HG03354 (cell line): Measurements from ENCODE around the gene DHRSX.
"Not testable (repeated sequence)": the region's sequence is repeated elsewhere in the genome, so short reads cannot be mapped to it uniquely, and the experiment has no call there.

Experiments used
- ATAC-seq: cut with Tn5 transposase; IDR thresholded peaks from one replicate; pipeline ENCODE4 v1.9.1; 2021; ENCODE audit warnings: mild to moderate bottlenecking; ENCODE audit not compliant: unreplicated experiment, poor library complexity, severe bottlenecking

The DHRSX gene

GRCh38 chrX:2500803-2501558, at the start of gene DHRSX, which contains the start of gene ZBED1:
DHRSX (minus strand) TSS chrX:2500976; CDS start chrX:2500925, 51 bp downstream.
ZBED1 (minus strand) TSS chrX:2500976; CDS start chrX:2490719, 10,257 bp downstream.
- peak; percentile 67 for ATAC-seq

- ATAC-seq, result no peak
Observed at GRCh38 chrX:2549876-2550275, 49.1 kb upstream of the DHRSX start.

- ATAC-seq, result no peak
Observed at GRCh38 chrX:2548711-2549423, 48.1 kb upstream of the DHRSX start.

- no peak for ATAC-seq
Observed at GRCh38 chrX:2547736-2548135, 47.0 kb upstream of the DHRSX start.

- ATAC-seq, result no peak
Observed at GRCh38 chrX:2546496-2546895, 45.7 kb upstream of the DHRSX start.

GRCh38 chrX:2545144-2545543, 44.4 kb upstream of the DHRSX start:
- ATAC-seq, result no peak

- no peak for ATAC-seq
Observed at GRCh38 chrX:2542826-2543521, 42.2 kb upstream of the DHRSX start.

- ATAC-seq, result no peak
Observed at GRCh38 chrX:2541603-2542002, 40.8 kb upstream of the DHRSX start.

- no peak for ATAC-seq
Observed at GRCh38 chrX:2540426-2540947, 39.7 kb upstream of the DHRSX start.

GRCh38 chrX:2539586-2539985, 38.8 kb upstream of the DHRSX start:
- ATAC-seq, result no peak

- ATAC-seq, result no peak
Observed at GRCh38 chrX:2538031-2538757, 37.4 kb upstream of the DHRSX start.

- no peak for ATAC-seq
Observed at GRCh38 chrX:2536974-2537373, 36.2 kb upstream of the DHRSX start.

- ATAC-seq, result no peak
Observed at GRCh38 chrX:2536141-2536540, 35.4 kb upstream of the DHRSX start.

GRCh38 chrX:2534261-2535021, 33.7 kb upstream of the DHRSX start:
- not testable (repeated sequence) for ATAC-seq

GRCh38 chrX:2533424-2533823, 32.6 kb upstream of the DHRSX start:
- ATAC-seq, result no peak

- no peak for ATAC-seq
Observed at GRCh38 chrX:2526390-2526789, 25.6 kb upstream of the DHRSX start.

GRCh38 chrX:2523911-2524310, 23.1 kb upstream of the DHRSX start:
- ATAC-seq, result no peak

- ATAC-seq, result peak; percentile 30
Observed at GRCh38 chrX:2521927-2522386, 21.2 kb upstream of the DHRSX start.
